OCI-LY7 (cell line): ENCODE data around the gene KIAA1328.

ENCODE experiments used
- EZH2phosphoT487 ChIP-seq: fragments of 200-600 bp; sonication (generic); IDR thresholded peaks from 2 replicates; pipeline ENCODE4 v1.6.1; 2018; ENCODE audit warnings: low read depth, borderline replicate concordance, mild to moderate bottlenecking, mixed run types, antibody characterized with exemption, low read length, moderate library complexity, mixed read lengths
- TF ChIP-seq, protein P1 (sequence below): fragments of 200-600 bp; sonication (generic); conservative IDR thresholded peaks from 2 replicates; pipeline ENCODE4 v1.5.1; 2014; ENCODE audit warnings: mild to moderate bottlenecking, antibody characterized with exemption, low read length, moderate library complexity, mixed read lengths

DNA sequence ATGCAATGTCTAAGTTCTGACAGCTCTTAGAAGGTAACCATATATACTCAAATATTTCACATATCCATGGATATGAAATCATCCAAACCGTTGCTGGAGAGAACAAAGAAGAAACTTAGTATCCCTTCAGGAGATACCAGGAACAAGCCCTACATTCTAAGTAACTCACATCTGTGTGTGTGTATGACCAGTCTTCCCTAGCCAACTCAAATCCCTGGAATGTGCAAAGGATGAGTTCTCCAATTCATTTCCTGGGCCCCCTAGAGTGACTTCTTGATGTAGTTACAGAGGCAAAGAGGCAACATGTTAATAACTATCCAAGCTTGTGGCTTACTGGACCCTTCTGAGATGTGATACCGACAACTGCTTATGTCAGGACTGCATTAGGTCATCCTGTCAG, 20.2 kb upstream of the KIAA1328 start:
- TF ChIP-seq, protein P1, sequence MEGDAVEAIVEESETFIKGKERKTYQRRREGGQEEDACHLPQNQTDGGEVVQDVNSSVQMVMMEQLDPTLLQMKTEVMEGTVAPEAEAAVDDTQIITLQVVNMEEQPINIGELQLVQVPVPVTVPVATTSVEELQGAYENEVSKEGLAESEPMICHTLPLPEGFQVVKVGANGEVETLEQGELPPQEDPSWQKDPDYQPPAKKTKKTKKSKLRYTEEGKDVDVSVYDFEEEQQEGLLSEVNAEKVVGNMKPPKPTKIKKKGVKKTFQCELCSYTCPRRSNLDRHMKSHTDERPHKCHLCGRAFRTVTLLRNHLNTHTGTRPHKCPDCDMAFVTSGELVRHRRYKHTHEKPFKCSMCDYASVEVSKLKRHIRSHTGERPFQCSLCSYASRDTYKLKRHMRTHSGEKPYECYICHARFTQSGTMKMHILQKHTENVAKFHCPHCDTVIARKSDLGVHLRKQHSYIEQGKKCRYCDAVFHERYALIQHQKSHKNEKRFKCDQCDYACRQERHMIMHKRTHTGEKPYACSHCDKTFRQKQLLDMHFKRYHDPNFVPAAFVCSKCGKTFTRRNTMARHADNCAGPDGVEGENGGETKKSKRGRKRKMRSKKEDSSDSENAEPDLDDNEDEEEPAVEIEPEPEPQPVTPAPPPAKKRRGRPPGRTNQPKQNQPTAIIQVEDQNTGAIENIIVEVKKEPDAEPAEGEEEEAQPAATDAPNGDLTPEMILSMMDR: no peak
- no peak for TF ChIP-seq EZH2phosphoT487
